T-helper 17 cell (primary cell): ENCODE data around the gene MUC5B. TPM values are rescaled to one million over a fixed set of nuclear protein-coding genes. Genes with fewer than 3 reads are reported as not detected.
"Not testable (repeated sequence)": the region's sequence is repeated elsewhere in the genome, so short reads cannot be mapped to it uniquely, and the experiment has no call there.

Source experiments
- ATAC-seq: fragments of 150-1000 bp; cut with Tn5 transposase; 2 replicates; pipeline ENCODE4 v1.10.0; 2021; ENCODE audit warnings: mild to moderate bottlenecking, moderate library complexity
- DNase-seq, 3 donors: peaks; one replicate each; pipeline versions ENCODE4 v3.0.0 to v3.0.0-alpha.2; 2020 to 2021
- H3K9me3 ChIP-seq: one replicate; pipeline ENCODE4 v1.7.0; 2013; ENCODE audit warnings: low read length, mild to moderate bottlenecking; ENCODE audit not compliant: control insufficient read depth, poor library complexity, severe bottlenecking
- H3K27ac Mint-ChIP-seq: one replicate; pipeline ENCODE4 v1.8.0; 2022; ENCODE audit warnings: mild to moderate bottlenecking, moderate library complexity, mixed read lengths
- H3K27me3 Mint-ChIP-seq: one replicate; pipeline ENCODE4 v1.8.0; 2022; ENCODE audit warnings: mixed read lengths
- H3K36me3 Mint-ChIP-seq: one replicate; pipeline ENCODE4 v1.8.0; 2022; ENCODE audit warnings: low read depth, mixed read lengths
- H3K4me1 Mint-ChIP-seq: one replicate; pipeline ENCODE4 v1.8.0; 2022; ENCODE audit warnings: mild to moderate bottlenecking, mixed read lengths
- H3K4me3 Mint-ChIP-seq: one replicate; pipeline ENCODE4 v1.8.0; 2022; ENCODE audit warnings: mild to moderate bottlenecking, moderate library complexity, mixed read lengths
- total RNA-seq, 4 donors: library from RNA in 2 of 4; stranded (reverse) in 2 of 4; gene quantifications; one replicate each; pipeline ENCODE4 v1.2.3 and lab custom pipeline; 2022 to 2026

Gene MUC5B
- total RNA-seq, 2 donors from 2014 or later: not detected

GRCh38 chr11:1239596-1240205, 16.8 kb downstream of the MUC5B start:
- ATAC-seq: no peak
- no peaks in the 10 kb centered on the region for H3K36me3 Mint-ChIP-seq
- H3K27me3 Mint-ChIP-seq: no peaks in the 10 kb centered on the region
- H3K27ac Mint-ChIP-seq: no peak overlapping the region
- H3K4me1 Mint-ChIP-seq: no peaks in the 10 kb centered on the region
- DNase-seq: no peak
- H3K4me3 Mint-ChIP-seq: no peak overlapping the region
- no peaks in the 10 kb centered on the region for H3K9me3 ChIP-seq

- Mint-ChIP-seq H3K27ac (no peak overlapping the region), H3K27me3 (no peaks in the 10 kb centered on the region), H3K4me3 (no peak overlapping the region), H3K36me3 (no peaks in the 10 kb centered on the region), H3K4me1 (no peaks in the 10 kb centered on the region)
- no peak for ATAC-seq
- no peaks in the 10 kb centered on the region for H3K9me3 ChIP-seq
- DNase-seq: no peak
Measured at GRCh38 chr11:1240771-1241170, 17.9 kb downstream of the MUC5B start.

- no peaks in the 10 kb centered on the region for H3K9me3 ChIP-seq
- Mint-ChIP-seq H3K4me3 (no peak overlapping the region), H3K4me1 (no peaks in the 10 kb centered on the region), H3K27me3 (no peaks in the 10 kb centered on the region), H3K36me3 (no peaks in the 10 kb centered on the region), H3K27ac (no peak overlapping the region)
- no peak for ATAC-seq
- DNase-seq: no peak
Measured at GRCh38 chr11:1241706-1242105, 18.8 kb downstream of the MUC5B start.

GRCh38 chr11:1242289-1242688, 19.4 kb downstream of the MUC5B start:
- Mint-ChIP-seq H3K27ac (no peak overlapping the region), H3K27me3 (no peaks in the 10 kb centered on the region), H3K4me1 (no peaks in the 10 kb centered on the region), H3K36me3 (no peaks in the 10 kb centered on the region), H3K4me3 (no peak overlapping the region)
- H3K9me3 ChIP-seq: no peaks in the 10 kb centered on the region
- DNase-seq (no peak), ATAC-seq (no peak)

- H3K27me3 Mint-ChIP-seq, H3K36me3 Mint-ChIP-seq, ATAC-seq, H3K4me3 Mint-ChIP-seq, H3K4me1 Mint-ChIP-seq, DNase-seq, H3K9me3 ChIP-seq, H3K27ac Mint-ChIP-seq: not testable (repeated sequence)
Measured at GRCh38 chr11:1242751-1243150, 19.9 kb downstream of the MUC5B start.

- H3K27me3 Mint-ChIP-seq, H3K4me3 Mint-ChIP-seq, ATAC-seq, H3K27ac Mint-ChIP-seq, DNase-seq, H3K4me1 Mint-ChIP-seq, H3K9me3 ChIP-seq, H3K36me3 Mint-ChIP-seq: not testable (repeated sequence)
Measured at GRCh38 chr11:1243521-1243920, 20.7 kb downstream of the MUC5B start.

GRCh38 chr11:1244557-1244956, 21.7 kb downstream of the MUC5B start:
- H3K36me3 Mint-ChIP-seq, DNase-seq, H3K27me3 Mint-ChIP-seq, ATAC-seq, H3K27ac Mint-ChIP-seq, H3K4me3 Mint-ChIP-seq, H3K4me1 Mint-ChIP-seq, H3K9me3 ChIP-seq: not testable (repeated sequence)

- H3K27me3 Mint-ChIP-seq, H3K9me3 ChIP-seq, H3K4me1 Mint-ChIP-seq, H3K4me3 Mint-ChIP-seq, H3K27ac Mint-ChIP-seq, ATAC-seq, H3K36me3 Mint-ChIP-seq, DNase-seq: not testable (repeated sequence)
Measured at GRCh38 chr11:1245717-1246116, 22.9 kb downstream of the MUC5B start.

- H3K36me3 Mint-ChIP-seq, H3K9me3 ChIP-seq, DNase-seq, H3K27me3 Mint-ChIP-seq, H3K4me1 Mint-ChIP-seq, H3K27ac Mint-ChIP-seq, H3K4me3 Mint-ChIP-seq, ATAC-seq: not testable (repeated sequence)
Measured at GRCh38 chr11:1246301-1246700, 23.4 kb downstream of the MUC5B start.

GRCh38 chr11:1247026-1247425, 24.2 kb downstream of the MUC5B start:
- H3K27me3 Mint-ChIP-seq, H3K36me3 Mint-ChIP-seq, H3K27ac Mint-ChIP-seq, ATAC-seq, H3K4me3 Mint-ChIP-seq, DNase-seq, H3K4me1 Mint-ChIP-seq, H3K9me3 ChIP-seq: not testable (repeated sequence)

- H3K27me3 Mint-ChIP-seq, ATAC-seq, H3K4me3 Mint-ChIP-seq, H3K36me3 Mint-ChIP-seq, H3K9me3 ChIP-seq, DNase-seq, H3K4me1 Mint-ChIP-seq, H3K27ac Mint-ChIP-seq: not testable (repeated sequence)
Measured at GRCh38 chr11:1248951-1249350, 26.1 kb downstream of the MUC5B start.

GRCh38 chr11:1250411-1250810, 27.5 kb downstream of the MUC5B start:
- not testable (repeated sequence) for H3K4me1 Mint-ChIP-seq, H3K27ac Mint-ChIP-seq, H3K27me3 Mint-ChIP-seq, DNase-seq, H3K4me3 Mint-ChIP-seq, H3K36me3 Mint-ChIP-seq, ATAC-seq, H3K9me3 ChIP-seq

- ATAC-seq (no peak), DNase-seq (no peak)
- Mint-ChIP-seq H3K27me3 (no peaks in the 10 kb centered on the region), H3K4me3 (peak overlapping the region; percentile 62), H3K27ac (peak overlapping the region; percentile 27), H3K4me1 (no peaks in the 10 kb centered on the region), H3K36me3 (no peaks in the 10 kb centered on the region)
- H3K9me3 ChIP-seq: no peaks in the 10 kb centered on the region
Measured at GRCh38 chr11:1251236-1251770, 28.4 kb downstream of the MUC5B start.

- H3K36me3 Mint-ChIP-seq: no peaks in the 10 kb centered on the region
- H3K4me1 Mint-ChIP-seq: no peaks in the 10 kb centered on the region
- H3K9me3 ChIP-seq: no peaks in the 10 kb centered on the region
- H3K27me3 Mint-ChIP-seq: no peaks in the 10 kb centered on the region
- no peak overlapping the region for H3K4me3 Mint-ChIP-seq
- ATAC-seq (no peak), DNase-seq (no peak)
- peak overlapping the region; percentile 79 for H3K27ac Mint-ChIP-seq
Measured at GRCh38 chr11:1252371-1253102, 29.7 kb downstream of the MUC5B start.
